HuH-7.5 (cell line): ENCODE measurements around the gene SPOCK1.
A peak's percentile ranks its signal among the peaks of the same experiment; 100 is the strongest.

Source experiments
- DNase-seq: peaks from one replicate; pipeline ENCODE4 v3.0.0; 2011; ENCODE audit warnings: low spot score

The SPOCK1 gene

DNA sequence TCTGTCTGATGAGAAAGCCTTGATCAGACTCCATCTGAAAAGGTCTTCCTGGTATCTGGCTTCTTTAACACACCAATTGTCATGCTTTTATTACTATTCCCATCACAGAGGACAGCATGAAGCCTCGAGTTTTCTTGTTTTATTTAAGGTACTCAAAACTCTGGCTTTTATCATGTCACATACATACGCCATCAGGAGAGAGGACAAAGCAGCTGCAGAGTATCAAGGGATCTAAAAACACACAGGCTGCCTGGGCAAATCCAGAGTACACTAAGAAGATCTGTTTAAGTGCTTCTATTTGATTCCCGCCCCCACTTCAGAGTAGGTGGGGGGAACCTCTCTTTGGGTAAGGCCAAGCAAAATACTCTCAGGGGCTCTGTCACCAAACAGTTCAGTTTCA, 277.2 kb downstream of the SPOCK1 start:
- DNase-seq, result no peak

DNA sequence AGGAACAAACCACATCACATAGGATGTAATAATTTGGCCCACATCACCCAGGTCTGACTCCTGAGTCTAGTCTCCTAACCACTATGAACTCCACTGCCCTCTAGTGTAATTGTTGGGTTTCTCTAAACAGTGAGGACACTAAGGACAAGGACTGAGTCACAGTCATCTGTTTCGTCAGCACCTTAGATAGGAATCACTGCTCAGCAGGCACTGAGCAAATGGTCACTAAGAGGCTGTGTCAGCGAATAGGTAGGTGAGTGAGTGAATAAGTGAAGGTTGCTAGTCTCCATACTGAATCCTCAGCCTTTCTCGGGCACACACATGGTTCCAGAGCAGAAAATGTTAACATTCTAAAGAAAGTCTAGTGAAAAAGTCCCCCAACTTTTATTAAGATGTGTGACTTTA, 278.6 kb downstream of the SPOCK1 start:
- peak; percentile 27 for DNase-seq

GRCh38 chr5:137218896-137219295, 280.2 kb downstream of the SPOCK1 start:
- DNase-seq, result no peak

DNA sequence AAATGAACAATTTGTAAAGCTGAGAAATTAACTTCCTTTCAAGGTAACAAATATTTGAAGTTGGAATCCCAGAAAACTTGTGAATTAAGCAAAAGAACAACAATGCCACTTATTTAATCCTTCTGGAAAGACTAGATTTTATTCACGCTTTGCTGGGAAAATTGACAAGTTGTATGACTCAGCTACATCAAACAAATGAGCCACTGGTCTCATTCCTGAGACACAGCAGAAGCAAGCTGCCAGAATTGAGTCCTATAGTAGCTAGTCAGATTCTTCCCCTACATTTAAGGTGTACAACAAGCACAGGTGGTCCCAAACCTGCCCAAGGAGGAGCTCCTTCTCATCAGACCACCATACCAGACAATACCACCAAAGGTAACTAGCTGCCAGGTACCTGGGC, 280.7 kb downstream of the SPOCK1 start:
- no peak for DNase-seq

GRCh38 chr5:137217599-137218200, 281.4 kb downstream of the SPOCK1 start:
- no peak for DNase-seq

GRCh38 chr5:137216976-137217598, 282.0 kb downstream of the SPOCK1 start:
- DNase-seq, result no peak

DNA sequence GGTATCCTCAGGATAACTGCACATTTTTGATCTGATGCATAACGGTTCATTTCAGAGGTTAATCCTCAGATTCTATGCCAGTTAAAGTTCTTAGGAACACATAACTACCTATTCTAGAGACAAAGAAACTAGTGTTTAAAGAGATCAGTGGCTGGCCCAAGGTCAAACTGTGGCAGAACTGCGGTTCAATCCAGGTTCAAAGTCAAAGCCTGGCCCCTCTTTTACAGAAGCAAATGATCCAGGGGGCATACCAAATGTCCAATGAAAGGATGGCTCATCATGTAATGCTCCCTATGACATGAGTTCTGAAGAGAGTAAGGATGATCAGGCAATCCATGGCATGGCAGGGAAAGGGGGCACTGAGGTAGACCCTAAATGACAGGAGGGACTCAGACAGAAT, 283.3 kb downstream of the SPOCK1 start:
- no peak for DNase-seq

GRCh38 chr5:137215261-137215660, 283.9 kb downstream of the SPOCK1 start:
- no peak for DNase-seq

GRCh38 chr5:137214446-137215189, 284.5 kb downstream of the SPOCK1 start:
- DNase-seq, result no peak

- no peak for DNase-seq
Observed at GRCh38 chr5:137212471-137212870, 286.7 kb downstream of the SPOCK1 start.

DNA sequence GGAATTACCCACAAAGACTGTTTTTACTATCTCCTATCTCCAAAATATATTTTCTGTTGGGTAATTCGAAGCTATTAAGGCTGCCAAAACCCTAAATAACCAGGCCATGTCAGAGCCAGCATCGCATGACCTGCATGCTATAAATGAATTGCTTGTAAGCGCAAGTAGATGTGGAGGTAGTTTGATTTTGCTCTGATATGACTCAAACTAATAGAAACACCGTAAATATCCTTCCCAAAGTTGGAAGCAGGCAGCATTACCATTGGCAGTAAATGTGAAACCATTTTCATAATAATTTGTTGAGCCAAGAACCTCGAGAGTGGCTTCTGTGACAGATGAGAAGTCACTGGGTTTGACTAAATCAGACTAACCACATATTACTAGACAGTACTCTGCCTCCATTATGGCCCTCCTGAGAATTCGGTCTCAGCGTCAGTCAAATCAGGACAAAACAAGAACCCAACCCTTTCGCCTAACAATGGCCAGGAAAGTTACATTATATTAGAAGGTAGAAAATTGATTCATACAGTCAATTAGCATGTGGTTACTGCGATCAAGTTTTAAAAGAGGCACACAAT, 289.8 kb downstream of the SPOCK1 start:
- no peak for DNase-seq

DNA sequence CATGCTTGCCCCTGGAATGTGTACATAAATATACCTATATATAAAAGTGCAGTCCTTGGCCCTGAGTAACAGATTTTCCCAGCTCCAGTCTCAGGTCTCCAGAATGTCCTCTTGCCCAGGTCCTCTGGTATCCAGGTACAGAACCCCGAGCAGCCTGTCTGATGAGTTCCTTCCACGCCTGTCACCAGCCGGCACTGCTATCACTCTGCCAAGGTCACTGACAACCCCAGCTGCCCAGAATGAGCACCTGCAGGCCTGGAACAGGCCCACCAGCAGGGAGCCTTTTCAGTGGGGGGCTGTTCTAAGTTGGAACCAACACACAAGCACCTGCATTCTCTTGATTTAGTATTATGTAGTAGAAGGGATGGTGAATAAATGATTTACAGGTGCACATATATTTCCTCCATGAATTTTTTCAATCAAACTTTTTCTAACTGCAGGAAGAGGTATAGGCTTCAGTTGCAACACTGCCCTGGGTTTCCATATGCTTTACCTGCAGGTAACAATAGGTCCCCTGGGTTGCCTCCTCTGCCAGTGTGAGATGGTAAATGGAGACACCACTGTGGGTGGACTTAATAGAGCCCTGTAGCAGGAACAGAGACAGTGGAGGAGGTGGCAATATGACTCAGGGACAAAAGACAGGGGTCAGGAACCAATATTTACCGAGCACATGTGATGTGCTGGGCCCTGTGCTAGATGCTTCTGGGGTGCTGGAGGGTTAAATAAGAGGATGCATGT, 291.9 kb downstream of the SPOCK1 start:
- no peak for DNase-seq

- no peak for DNase-seq
Observed at GRCh38 chr5:137206030-137206715, 293.0 kb downstream of the SPOCK1 start.

- no peak for DNase-seq
Observed at GRCh38 chr5:137205231-137206027, 293.7 kb downstream of the SPOCK1 start.

- no peak for DNase-seq
Observed at GRCh38 chr5:137203011-137203632, 296.0 kb downstream of the SPOCK1 start.

DNA sequence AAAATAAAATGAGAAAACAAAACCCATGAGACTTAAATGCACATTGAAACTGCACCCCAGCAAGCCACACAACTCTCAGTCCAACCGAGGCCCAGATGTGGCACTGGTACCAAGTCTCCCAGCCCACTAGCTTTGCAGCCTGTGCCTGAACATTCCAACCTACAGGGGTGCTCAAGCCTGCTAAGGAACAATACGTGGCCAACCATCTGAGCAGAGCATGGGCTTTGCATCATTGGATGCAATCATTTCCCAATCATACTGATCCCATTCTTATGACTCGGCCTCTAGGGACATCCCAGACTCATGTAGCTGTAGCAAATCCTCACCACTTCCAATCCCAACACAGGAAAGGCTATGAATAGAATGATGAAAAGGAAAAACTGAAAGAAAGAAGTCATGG, 297.2 kb downstream of the SPOCK1 start:
- no peak for DNase-seq

DNA sequence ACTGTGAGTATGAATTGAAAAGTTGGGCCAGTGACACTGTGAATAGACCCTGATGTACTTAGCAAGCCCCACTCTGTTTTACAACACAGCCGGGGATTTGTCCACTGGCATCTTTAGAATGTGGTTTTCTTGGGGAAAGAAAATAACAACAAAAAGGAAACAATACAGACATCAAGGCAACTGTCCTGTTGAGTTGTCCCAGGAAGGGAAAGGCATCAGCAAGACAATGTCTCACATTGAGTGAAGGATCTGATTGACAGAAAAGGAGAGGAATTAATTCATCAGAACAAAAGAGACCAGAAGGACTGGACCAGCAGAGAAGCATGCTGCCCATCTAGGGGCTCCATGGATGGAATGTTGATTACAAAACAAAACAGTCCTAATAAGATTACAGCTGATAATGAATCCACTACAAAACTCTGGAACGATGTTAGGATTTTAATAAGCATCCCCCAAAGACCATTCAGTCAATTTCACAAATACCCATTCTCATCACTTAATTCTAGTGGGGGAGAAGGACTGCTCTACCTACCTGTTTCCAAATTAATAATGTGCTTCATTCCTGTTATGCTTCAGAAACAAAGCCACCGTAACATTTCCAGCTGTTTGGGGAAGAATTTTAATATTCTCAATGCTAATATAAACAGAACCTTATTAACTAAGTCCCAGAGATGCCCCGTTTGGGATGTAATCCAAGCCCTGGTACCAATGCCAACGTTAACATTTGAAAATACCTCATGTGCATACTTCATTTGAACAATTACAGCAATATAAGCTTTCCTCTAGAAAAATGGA, 298.0 kb downstream of the SPOCK1 start:
- DNase-seq, result no peak

DNA sequence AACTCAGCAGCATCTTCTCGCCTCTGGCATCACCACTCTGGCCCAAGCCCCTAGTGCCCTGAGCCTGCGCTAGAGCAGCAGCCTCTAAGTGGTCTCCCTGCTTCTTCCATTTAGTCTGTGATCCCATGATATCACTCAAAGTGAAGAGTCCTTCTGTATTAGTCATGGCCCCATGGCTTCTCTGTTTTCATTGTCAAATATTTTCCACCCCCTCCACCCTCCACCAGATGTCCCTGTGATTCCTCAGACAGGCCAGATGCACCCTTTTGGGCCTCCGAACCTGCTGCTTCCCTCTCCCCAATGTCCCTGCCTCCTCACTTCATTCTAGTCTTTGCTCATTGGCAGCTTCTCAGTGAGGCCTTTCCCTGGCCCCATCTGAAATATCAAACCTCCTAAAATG, 299.2 kb downstream of the SPOCK1 start:
- DNase-seq, result no peak

DNA sequence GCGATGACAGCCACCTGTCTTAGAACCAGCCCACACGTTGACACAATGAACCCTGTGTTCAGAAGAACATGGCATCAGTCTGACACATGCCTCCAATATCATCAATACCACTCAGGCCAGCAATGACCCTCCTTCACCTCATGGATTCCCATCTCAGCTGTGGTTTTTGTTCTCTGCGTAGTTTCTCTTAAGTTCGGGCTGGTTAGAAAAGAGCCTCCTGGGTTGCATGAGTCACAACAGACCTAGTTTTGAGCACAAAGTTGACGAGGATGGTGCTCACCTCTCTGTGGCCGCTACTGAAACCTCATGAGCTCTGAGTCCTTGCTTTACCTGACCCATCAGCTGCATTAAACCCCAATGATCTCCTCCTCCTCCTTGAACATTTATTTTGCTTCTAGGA, 299.9 kb downstream of the SPOCK1 start:
- no peak for DNase-seq

- no peak for DNase-seq
Observed at GRCh38 chr5:137195483-137195882, 303.6 kb downstream of the SPOCK1 start.
